AG04450 (cell line): ENCODE results near the gene ISX. TPM values are rescaled to one million over a fixed set of nuclear protein-coding genes. Genes with fewer than 3 reads are reported as not detected.

Source experiments
- CTCF ChIA-PET: fragments of 300-600, 350-600 bp; formaldehyde crosslinking; extraction: SDS; loops from one replicate; lab custom pipeline; 2022; ENCODE audit warnings: antibody characterized with exemption, inconsistent platforms; lab: Charles Lee
- POLR2A ChIA-PET: fragments of 350-600 bp; formaldehyde crosslinking; extraction: SDS; loops from one replicate; lab custom pipeline; 2021; ENCODE audit warnings: antibody characterized with exemption, inconsistent platforms; lab: Yijun Ruan, JAX
- DNase-seq: peaks from one replicate; pipeline ENCODE4 v3.0.0-alpha.2; 2011; ENCODE audit warnings: low read depth, low spot score
- H3K27ac ChIP-seq: one replicate; pipeline ENCODE4 v1.5.1; 2012; ENCODE audit warnings: low read depth, low read length, control low read depth
- H3K27me3 ChIP-seq: one replicate; pipeline ENCODE4 v1.6.0; 2012; ENCODE audit warnings: low read length; ENCODE audit not compliant: control insufficient read depth, insufficient read depth
- H3K4me3 ChIP-seq: 2 replicates; pipeline ENCODE4 v1.5.1; 2011; ENCODE audit warnings: mild to moderate bottlenecking, low read depth, low read length, control low read depth
- H3K9me3 ChIP-seq: 2 replicates; pipeline ENCODE4 v1.5.1; 2012; ENCODE audit warnings: low read length; ENCODE audit not compliant: control insufficient read depth, insufficient read depth
- CTCF ChIP-seq: IDR thresholded peaks from 2 replicates; pipeline ENCODE4 v1.5.1; 2011; ENCODE audit warnings: low read depth, low read length, control low read depth, inconsistent platforms
- polyA plus RNA-seq: library from polyadenylated mRNA; depleted of rRNA; stranded (reverse); fragments of >200 nt; gene quantifications from 2 replicates; pipeline ENCODE4 v1.2.3, GENCODE V29; 2011

ISX gene
- polyA plus RNA-seq, 1 experiment = not detected

GRCh38 chr22:35092406-35092805 lies 26.4 kb downstream of the ISX start:
- POLR2A ChIA-PET = no interaction called here
- H3K27ac ChIP-seq = no peak overlapping the region
- no peaks in the 10 kb centered on the region for H3K9me3 ChIP-seq
- CTCF ChIA-PET = no interaction called here
- no peaks in the 10 kb centered on the region for H3K27me3 ChIP-seq
- H3K4me3 ChIP-seq = no peak overlapping the region
- no peak for TF ChIP-seq CTCF
- DNase-seq = no peak

- Histone ChIP-seq H3K4me3 (no peak overlapping the region), H3K9me3 (no peaks in the 10 kb centered on the region), H3K27me3 (no peaks in the 10 kb centered on the region), H3K27ac (no peak overlapping the region)
- ChIA-PET POLR2A (no interaction called here), CTCF (no interaction called here)
- DNase-seq = no peak
- TF ChIP-seq CTCF = no peak
These were observed 33.0 kb downstream of the ISX start for GRCh38 chr22:35098921-35099320.

GRCh38 chr22:35099883-35100282 lies 33.9 kb downstream of the ISX start:
- Histone ChIP-seq H3K27ac (no peak overlapping the region), H3K9me3 (no peaks in the 10 kb centered on the region), H3K27me3 (peaks cover 4% of the 10 kb centered on the region), H3K4me3 (no peak overlapping the region)
- ChIA-PET CTCF (no interaction called here), POLR2A (no interaction called here)
- DNase-seq = no peak
- no peak for TF ChIP-seq CTCF

- Histone ChIP-seq H3K27me3 (peaks cover 4% of the 10 kb centered on the region), H3K27ac (no peak overlapping the region), H3K9me3 (no peaks in the 10 kb centered on the region), H3K4me3 (no peak overlapping the region)
- ChIA-PET POLR2A (no interaction called here), CTCF (no interaction called here)
- TF ChIP-seq CTCF = no peak
- no peak for DNase-seq
These were observed 36.7 kb downstream of the ISX start for GRCh38 chr22:35102663-35103062.

GRCh38 chr22:35103761-35104160 lies 37.8 kb downstream of the ISX start:
- no peak for DNase-seq
- no peak overlapping the region for H3K27ac ChIP-seq
- POLR2A ChIA-PET = no interaction called here
- no peaks in the 10 kb centered on the region for H3K9me3 ChIP-seq
- H3K27me3 ChIP-seq = peaks cover 4% of the 10 kb centered on the region
- CTCF ChIA-PET = no interaction called here
- TF ChIP-seq CTCF = no peak
- no peak overlapping the region for H3K4me3 ChIP-seq
